Parathyroid adenoma (tissue), 2 donors: ENCODE measurements around the gene UGT1A9.

Source experiments
- H2AFZ ChIP-seq: fragments of 300-600 bp; sonication (generic); one replicate; pipeline ENCODE4 v1.7.0; 2017; ENCODE audit warnings: antibody characterized with exemption, mild to moderate bottlenecking
- H3K27ac ChIP-seq: fragments of 300-600 bp; sonication (generic); one replicate; pipeline ENCODE4 v1.7.0; 2017
- H3K27me3 ChIP-seq: fragments of 300-600 bp; sonication (generic); one replicate; pipeline ENCODE4 v1.7.0; 2017; ENCODE audit warnings: low read length; ENCODE audit not compliant: control insufficient read depth, insufficient read depth
- H3K36me3 ChIP-seq: fragments of 300-600 bp; sonication (generic); one replicate; pipeline ENCODE4 v1.7.0; 2017; ENCODE audit warnings: low read length; ENCODE audit not compliant: control insufficient read depth, insufficient read depth
- H3K4me1 ChIP-seq: fragments of 300-600 bp; sonication (generic); one replicate; pipeline ENCODE4 v1.7.0; 2017; ENCODE audit warnings: control low read depth
- H3K4me2 ChIP-seq: fragments of 300-600 bp; sonication (generic); one replicate; pipeline ENCODE4 v1.7.0; 2017; ENCODE audit warnings: low read length
- H3K4me3 ChIP-seq: fragments of 300-600 bp; sonication (generic); one replicate; pipeline ENCODE4 v1.7.0; 2017; ENCODE audit warnings: low read depth, low read length
- H3K79me2 ChIP-seq: fragments of 300-600 bp; sonication (generic); one replicate; pipeline ENCODE4 v1.7.0; 2017; ENCODE audit warnings: control low read depth
- H3K9ac ChIP-seq: fragments of 300-600 bp; sonication (generic); one replicate; pipeline ENCODE4 v1.7.0; 2017; ENCODE audit warnings: mild to moderate bottlenecking
- H3K9me3 ChIP-seq: fragments of 300-600 bp; sonication (generic); one replicate; pipeline ENCODE4 v1.7.0; 2017; ENCODE audit warnings: low read length; ENCODE audit not compliant: control insufficient read depth
- CTCF ChIP-seq: fragments of 300-600 bp; sonication (generic); IDR thresholded peaks from one replicate; pipeline ENCODE4 v1.7.0; 2017; ENCODE audit warnings: antibody characterized with exemption, mild to moderate bottlenecking
- donor health status: primary hyperparathyroidism.

The UGT1A9 gene

GRCh38 chr2:233691443-233692433, 20.0 kb downstream of the UGT1A9 start:
- H3K4me2 ChIP-seq = no peak overlapping the region
- H3K79me2 ChIP-seq = no peaks in the 10 kb centered on the region
- H3K36me3 ChIP-seq = no peaks in the 10 kb centered on the region
- H3K27ac ChIP-seq = no peak overlapping the region
- no peaks in the 10 kb centered on the region for H3K27me3 ChIP-seq
- H3K4me3 ChIP-seq = no peak overlapping the region
- TF ChIP-seq CTCF = no peak
- no peaks in the 10 kb centered on the region for H3K4me1 ChIP-seq
- H3K9ac ChIP-seq = no peak overlapping the region
- no peaks in the 10 kb centered on the region for H3K9me3 ChIP-seq
- no peak overlapping the region for H2AFZ ChIP-seq

- H3K79me2 ChIP-seq = no peaks in the 10 kb centered on the region
- H3K9ac ChIP-seq = no peak within 1 kb of the TSS
- H3K27ac ChIP-seq = no peak within 1 kb of the TSS
- H3K4me2 ChIP-seq = no peak within 1 kb of the TSS
- no peak for TF ChIP-seq CTCF
- no peaks in the 10 kb centered on the region for H3K27me3 ChIP-seq
- no peaks in the 10 kb centered on the region for H3K9me3 ChIP-seq
- no peaks in the 10 kb centered on the region for H3K4me1 ChIP-seq
- H3K4me3 ChIP-seq = no peak within 1 kb of the TSS
- no peak within 1 kb of the TSS for H2AFZ ChIP-seq
- H3K36me3 ChIP-seq = no peaks in the 10 kb centered on the region
Measured at GRCh38 chr2:233692648-233693047, 20.9 kb downstream of the UGT1A9 start, which contains the start of gene UGT1A6. Gene UGT1A6, plus strand, starts transcription at chr2:233692890. Its CDS starts 115 bp downstream, at chr2:233693005.

- Histone ChIP-seq H3K9ac (no peak overlapping the region), H2AFZ (no peak overlapping the region), H3K79me2 (no peaks in the 10 kb centered on the region), H3K27me3 (no peaks in the 10 kb centered on the region), H3K36me3 (no peaks in the 10 kb centered on the region), H3K4me2 (no peak overlapping the region), H3K4me3 (no peak overlapping the region), H3K9me3 (no peaks in the 10 kb centered on the region), H3K27ac (no peak overlapping the region), H3K4me1 (no peaks in the 10 kb centered on the region)
- no peak for TF ChIP-seq CTCF
Measured at GRCh38 chr2:233693963-233694362, 22.3 kb downstream of the UGT1A9 start.

- no peaks in the 10 kb centered on the region for H3K9me3 ChIP-seq
- H3K36me3 ChIP-seq = no peaks in the 10 kb centered on the region
- H3K79me2 ChIP-seq = no peaks in the 10 kb centered on the region
- no peaks in the 10 kb centered on the region for H3K27me3 ChIP-seq
- H3K4me3 ChIP-seq = no peak overlapping the region
- H2AFZ ChIP-seq = no peak overlapping the region
- no peak overlapping the region for H3K27ac ChIP-seq
- no peak overlapping the region for H3K9ac ChIP-seq
- H3K4me1 ChIP-seq = peaks cover 5% of the 10 kb centered on the region
- no peak for TF ChIP-seq CTCF
- H3K4me2 ChIP-seq = no peak overlapping the region
Measured at GRCh38 chr2:233698740-233699139, 27.0 kb downstream of the UGT1A9 start.
